ENCODE results near the gene LPP.

- TF ChIP-seq POLR2AphosphoS5 (IDR thresholded peaks at IDR 0.05; ENCODE audit: low read depth, low read length) (no peak), POLR2A (IDR thresholded peaks at IDR 0.05; ENCODE audit: low read depth, low read length) (no peak), SPI1 (IDR thresholded peaks at IDR 0.05; ENCODE audit: low read depth, low read length) (no peak)
Measured at GRCh38 chr3:188158731-188159310, 4.9 kb downstream of the LPP start.

Data from GM12891 (cell line).